ENCODE measurements around the gene C2orf66. TPM values are rescaled to one million over a fixed set of nuclear protein-coding genes. Genes with fewer than 3 reads are reported as not detected.

The C2orf66 gene
- total RNA-seq, 1 experiment from 2014 or later, result not detected

DNA sequence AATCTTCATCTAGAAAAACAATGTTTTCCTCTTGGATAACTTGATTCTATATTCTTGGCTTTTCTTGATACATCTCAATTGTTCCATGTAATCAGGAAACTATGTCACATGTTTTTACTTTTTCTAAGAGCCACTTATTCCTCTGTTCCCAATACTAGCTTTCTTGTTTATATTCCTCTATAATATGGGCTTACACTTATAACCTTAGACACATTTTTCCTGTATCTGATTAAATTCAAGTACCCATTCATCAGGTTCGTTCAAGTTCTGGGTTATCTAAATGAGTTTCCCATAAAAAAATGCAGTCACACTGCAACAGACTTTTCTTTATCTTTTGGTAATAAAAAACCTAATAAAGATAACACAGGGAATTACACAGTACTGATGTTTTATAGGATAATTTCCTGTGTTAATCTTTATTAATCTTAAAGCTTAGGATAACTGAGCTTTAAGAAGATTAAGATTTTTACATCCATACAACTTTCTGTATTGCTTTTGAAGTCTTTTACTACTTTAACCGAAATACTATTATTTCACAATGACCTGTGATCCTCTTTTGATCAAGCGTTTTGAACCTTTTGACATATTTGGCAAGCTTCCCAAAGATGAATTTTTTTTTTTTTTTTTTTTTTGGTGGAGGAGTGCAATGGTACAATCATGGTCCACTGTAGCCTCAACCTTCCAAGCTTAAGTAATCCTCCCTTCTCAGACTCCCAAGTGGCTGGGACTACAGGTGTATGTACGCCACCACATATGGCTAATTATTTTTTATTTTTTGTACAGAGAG is 44.3 kb upstream of the C2orf66 start:
- Histone ChIP-seq H3K4me1 (ENCODE audit: control insufficient read depth in 1 of 2, insufficient read depth in 2 of 2, low read length in 2 of 2) (no peaks in the 10 kb centered on the region), H3K36me3 (ENCODE audit: control insufficient read depth in 1 of 2, insufficient read depth in 2 of 2, low read length in 2 of 2) (no peaks in the 10 kb centered on the region), H3K9ac (ENCODE audit: low read length) (no peak overlapping the region), H2AFZ (ENCODE audit: low read depth, low read length, poor library complexity, severe bottlenecking) (no peak overlapping the region), H3K4me3 (replicated peaks in 1 of 2; ENCODE audit: low read depth in 1 of 2, low read length in 2 of 2) (no peak overlapping the region), H3K27me3 (ENCODE audit: insufficient read depth, low read length) (no peaks in the 10 kb centered on the region), H3K4me2 (ENCODE audit: low read length) (no peak overlapping the region), H3K27ac (ENCODE audit: low read depth, low read length) (no peak overlapping the region), H3K79me2 (ENCODE audit: insufficient read depth, low read length) (no peaks in the 10 kb centered on the region), H3K9me3 (ENCODE audit: control insufficient read depth in 1 of 2, insufficient read depth in 1 of 2, low read depth in 1 of 2, low read length in 2 of 2) (no peaks in the 10 kb centered on the region; a peak in 1 of 4 replicates), H4K20me1 (ENCODE audit: insufficient read depth) (no peaks in the 10 kb centered on the region), H3K9me2 (ENCODE audit: insufficient read depth) (no peaks in the 10 kb centered on the region)
- ATAC-seq, result no peak
- CTCF ChIA-PET, result no interaction called here
- TF ChIP-seq SRF (IDR thresholded peaks at IDR 0.05; ENCODE audit: low read depth), result no peak
- TF ChIP-seq SP1 (IDR thresholded peaks at IDR 0.05; ENCODE audit: low read depth), result no peak
- TF ChIP-seq POLR2A (IDR thresholded peaks at IDR 0.05; ENCODE audit: borderline replicate concordance, extremely low read depth, insufficient read depth, insufficient read length), result no peak
- TF ChIP-seq TCF7L2 (IDR thresholded peaks at IDR 0.05; ENCODE audit: borderline replicate concordance, extremely low read depth, insufficient read depth, insufficient read length), result no peak
- TF ChIP-seq, protein P1, sequence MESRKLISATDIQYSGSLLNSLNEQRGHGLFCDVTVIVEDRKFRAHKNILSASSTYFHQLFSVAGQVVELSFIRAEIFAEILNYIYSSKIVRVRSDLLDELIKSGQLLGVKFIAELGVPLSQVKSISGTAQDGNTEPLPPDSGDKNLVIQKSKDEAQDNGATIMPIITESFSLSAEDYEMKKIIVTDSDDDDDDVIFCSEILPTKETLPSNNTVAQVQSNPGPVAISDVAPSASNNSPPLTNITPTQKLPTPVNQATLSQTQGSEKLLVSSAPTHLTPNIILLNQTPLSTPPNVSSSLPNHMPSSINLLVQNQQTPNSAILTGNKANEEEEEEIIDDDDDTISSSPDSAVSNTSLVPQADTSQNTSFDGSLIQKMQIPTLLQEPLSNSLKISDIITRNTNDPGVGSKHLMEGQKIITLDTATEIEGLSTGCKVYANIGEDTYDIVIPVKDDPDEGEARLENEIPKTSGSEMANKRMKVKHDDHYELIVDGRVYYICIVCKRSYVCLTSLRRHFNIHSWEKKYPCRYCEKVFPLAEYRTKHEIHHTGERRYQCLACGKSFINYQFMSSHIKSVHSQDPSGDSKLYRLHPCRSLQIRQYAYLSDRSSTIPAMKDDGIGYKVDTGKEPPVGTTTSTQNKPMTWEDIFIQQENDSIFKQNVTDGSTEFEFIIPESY (IDR thresholded peaks at IDR 0.05; ENCODE audit: extremely low read depth, insufficient replicate concordance, low read length), result no peak
- TF ChIP-seq, protein P2, sequence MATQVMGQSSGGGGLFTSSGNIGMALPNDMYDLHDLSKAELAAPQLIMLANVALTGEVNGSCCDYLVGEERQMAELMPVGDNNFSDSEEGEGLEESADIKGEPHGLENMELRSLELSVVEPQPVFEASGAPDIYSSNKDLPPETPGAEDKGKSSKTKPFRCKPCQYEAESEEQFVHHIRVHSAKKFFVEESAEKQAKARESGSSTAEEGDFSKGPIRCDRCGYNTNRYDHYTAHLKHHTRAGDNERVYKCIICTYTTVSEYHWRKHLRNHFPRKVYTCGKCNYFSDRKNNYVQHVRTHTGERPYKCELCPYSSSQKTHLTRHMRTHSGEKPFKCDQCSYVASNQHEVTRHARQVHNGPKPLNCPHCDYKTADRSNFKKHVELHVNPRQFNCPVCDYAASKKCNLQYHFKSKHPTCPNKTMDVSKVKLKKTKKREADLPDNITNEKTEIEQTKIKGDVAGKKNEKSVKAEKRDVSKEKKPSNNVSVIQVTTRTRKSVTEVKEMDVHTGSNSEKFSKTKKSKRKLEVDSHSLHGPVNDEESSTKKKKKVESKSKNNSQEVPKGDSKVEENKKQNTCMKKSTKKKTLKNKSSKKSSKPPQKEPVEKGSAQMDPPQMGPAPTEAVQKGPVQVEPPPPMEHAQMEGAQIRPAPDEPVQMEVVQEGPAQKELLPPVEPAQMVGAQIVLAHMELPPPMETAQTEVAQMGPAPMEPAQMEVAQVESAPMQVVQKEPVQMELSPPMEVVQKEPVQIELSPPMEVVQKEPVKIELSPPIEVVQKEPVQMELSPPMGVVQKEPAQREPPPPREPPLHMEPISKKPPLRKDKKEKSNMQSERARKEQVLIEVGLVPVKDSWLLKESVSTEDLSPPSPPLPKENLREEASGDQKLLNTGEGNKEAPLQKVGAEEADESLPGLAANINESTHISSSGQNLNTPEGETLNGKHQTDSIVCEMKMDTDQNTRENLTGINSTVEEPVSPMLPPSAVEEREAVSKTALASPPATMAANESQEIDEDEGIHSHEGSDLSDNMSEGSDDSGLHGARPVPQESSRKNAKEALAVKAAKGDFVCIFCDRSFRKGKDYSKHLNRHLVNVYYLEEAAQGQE (IDR thresholded peaks at IDR 0.05; ENCODE audit: low read depth), result no peak
- TF ChIP-seq, protein P3, sequence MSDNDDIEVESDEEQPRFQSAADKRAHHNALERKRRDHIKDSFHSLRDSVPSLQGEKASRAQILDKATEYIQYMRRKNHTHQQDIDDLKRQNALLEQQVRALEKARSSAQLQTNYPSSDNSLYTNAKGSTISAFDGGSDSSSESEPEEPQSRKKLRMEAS (IDR thresholded peaks at IDR 0.05), result no peak
- TF ChIP-seq EZH2phosphoT487 (IDR thresholded peaks at IDR 0.05; ENCODE audit: borderline replicate concordance), result no peak
- TF ChIP-seq ZFX (IDR thresholded peaks at IDR 0.05), result no peak
- TF ChIP-seq SIN3A (IDR thresholded peaks at IDR 0.05; ENCODE audit: low read depth), result no peak
- DNase-seq (ENCODE audit: low read depth, low spot score), result no peak
- POLR2A ChIA-PET, result no interaction called here
- intact Hi-C loops (cut with micrococcal nuclease), result loop anchor here (5.0 to 10.0 kb wide), 2 partner anchors 311 to 524 kb away; no protein-coding TSS in a partner anchor
- RAD21 ChIA-PET (ENCODE audit: low non-redundant PET in 1 of 2, low total read pairs in 2 of 2, uncharacterized antibody in 2 of 2, unreplicated experiment in 2 of 2), result no interaction called here
- no TSS peak for BruUV-seq (replicated peaks)

Data from HCT116 (cell line).